Nephron progenitor cell (in vitro differentiated cells): ENCODE data around the gene CLIP1.
"Not testable (repeated sequence)": the region's sequence is repeated elsewhere in the genome, so short reads cannot be mapped to it uniquely, and the experiment has no call there.

ENCODE experiments used
- DNase-seq: peaks from one replicate; pipeline ENCODE4 v3.0.0; 2021
- H3K27ac Mint-ChIP-seq: 2 replicates; pipeline ENCODE4 v1.8.0; 2021; ENCODE audit warnings: mild to moderate bottlenecking, moderate library complexity, mixed read lengths
- H3K27me3 Mint-ChIP-seq: 2 replicates; pipeline ENCODE4 v1.8.0; 2021; ENCODE audit warnings: mild to moderate bottlenecking, low read depth, mixed read lengths; ENCODE audit not compliant: poor library complexity
- H3K36me3 Mint-ChIP-seq: 2 replicates; pipeline ENCODE4 v1.8.0; 2021; ENCODE audit warnings: low read depth, mixed read lengths
- H3K4me1 Mint-ChIP-seq: 2 replicates; pipeline ENCODE4 v1.8.0; 2021; ENCODE audit warnings: mixed read lengths
- H3K4me3 Mint-ChIP-seq: 2 replicates; pipeline ENCODE4 v1.8.0; 2021; ENCODE audit warnings: mild to moderate bottlenecking, moderate library complexity, mixed read lengths
- H3K9me3 Mint-ChIP-seq: 2 replicates; pipeline ENCODE4 v1.8.0; 2021; ENCODE audit warnings: mild to moderate bottlenecking, moderate library complexity, mixed read lengths
- TF ChIP-seq, protein P1 (sequence below): fragments of 200-600 bp; sonication (generic); IDR thresholded peaks from 2 replicates; pipeline ENCODE4 v1.5.0; 2021; ENCODE audit warnings: antibody characterized with exemption

CLIP1 gene

GRCh38 chr12:122421821-122422729 is at the start of gene CLIP1:
Gene CLIP1 (minus strand): TSS chr12:122422669. CDS start chr12:122380452, 42,217 bp downstream.
- TF ChIP-seq, protein P1, sequence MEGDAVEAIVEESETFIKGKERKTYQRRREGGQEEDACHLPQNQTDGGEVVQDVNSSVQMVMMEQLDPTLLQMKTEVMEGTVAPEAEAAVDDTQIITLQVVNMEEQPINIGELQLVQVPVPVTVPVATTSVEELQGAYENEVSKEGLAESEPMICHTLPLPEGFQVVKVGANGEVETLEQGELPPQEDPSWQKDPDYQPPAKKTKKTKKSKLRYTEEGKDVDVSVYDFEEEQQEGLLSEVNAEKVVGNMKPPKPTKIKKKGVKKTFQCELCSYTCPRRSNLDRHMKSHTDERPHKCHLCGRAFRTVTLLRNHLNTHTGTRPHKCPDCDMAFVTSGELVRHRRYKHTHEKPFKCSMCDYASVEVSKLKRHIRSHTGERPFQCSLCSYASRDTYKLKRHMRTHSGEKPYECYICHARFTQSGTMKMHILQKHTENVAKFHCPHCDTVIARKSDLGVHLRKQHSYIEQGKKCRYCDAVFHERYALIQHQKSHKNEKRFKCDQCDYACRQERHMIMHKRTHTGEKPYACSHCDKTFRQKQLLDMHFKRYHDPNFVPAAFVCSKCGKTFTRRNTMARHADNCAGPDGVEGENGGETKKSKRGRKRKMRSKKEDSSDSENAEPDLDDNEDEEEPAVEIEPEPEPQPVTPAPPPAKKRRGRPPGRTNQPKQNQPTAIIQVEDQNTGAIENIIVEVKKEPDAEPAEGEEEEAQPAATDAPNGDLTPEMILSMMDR: no peak
- no peaks in the 10 kb centered on the region for H3K27me3 Mint-ChIP-seq
- H3K27ac Mint-ChIP-seq: peak within 1 kb of the TSS; percentile 98
- no peaks in the 10 kb centered on the region for H3K9me3 Mint-ChIP-seq
- H3K4me1 Mint-ChIP-seq: peaks cover 36% of the 10 kb centered on the region
- H3K4me3 Mint-ChIP-seq: peak within 1 kb of the TSS; percentile 95
- peaks cover 6% of the 10 kb centered on the region for H3K36me3 Mint-ChIP-seq
- DNase-seq: peak; percentile 73

DNA sequence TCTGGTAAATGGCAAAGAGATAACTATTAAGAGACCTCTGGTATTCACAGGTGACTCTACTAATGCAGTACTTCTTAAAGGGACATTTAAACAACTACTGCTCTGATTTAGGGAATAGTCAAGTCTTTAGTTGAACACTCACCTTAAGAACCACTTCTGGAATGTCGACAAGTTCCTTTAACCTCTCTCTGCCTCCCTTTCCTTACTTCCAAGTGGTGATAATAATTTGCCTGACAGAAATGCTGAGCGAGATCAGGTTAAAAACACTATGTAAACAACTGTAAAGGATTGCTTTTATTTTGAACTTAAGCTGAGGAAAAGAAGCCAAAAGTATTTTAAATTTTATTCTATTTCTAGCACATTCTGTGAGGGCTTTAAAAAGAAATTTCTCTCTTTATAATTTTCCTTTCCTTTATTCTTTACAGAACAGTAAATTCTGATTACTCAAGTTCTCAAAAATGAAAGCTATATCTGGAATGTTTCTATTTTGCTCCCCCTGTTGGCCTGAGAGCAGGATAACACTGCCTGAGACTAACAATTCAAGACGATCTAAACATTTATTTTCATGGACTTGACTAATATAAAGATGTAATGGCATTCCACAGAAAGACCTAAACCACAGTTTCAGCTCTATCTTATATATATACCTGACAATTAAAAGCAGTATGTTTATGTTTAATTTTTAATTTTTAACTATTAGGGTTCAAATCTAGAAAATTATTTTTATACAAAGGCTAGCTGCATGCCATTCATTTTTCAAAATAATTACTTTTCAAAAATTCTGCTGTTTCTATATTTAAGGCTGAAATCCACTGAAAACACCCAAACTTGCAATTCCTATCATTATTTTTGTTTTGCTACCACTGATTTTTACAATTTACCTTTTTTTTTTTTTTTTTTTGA is 49.1 kb upstream of the CLIP1 start:
- DNase-seq: no peak
- TF ChIP-seq, protein P1: peak; percentile 83
- H3K4me3 Mint-ChIP-seq: no peak overlapping the region
- H3K9me3 Mint-ChIP-seq: peaks cover 3% of the 10 kb centered on the region
- H3K27me3 Mint-ChIP-seq: no peaks in the 10 kb centered on the region
- peaks cover 35% of the 10 kb centered on the region for H3K36me3 Mint-ChIP-seq
- peak overlapping the region; percentile 33 for H3K27ac Mint-ChIP-seq
- peaks cover 5% of the 10 kb centered on the region for H3K4me1 Mint-ChIP-seq

DNA sequence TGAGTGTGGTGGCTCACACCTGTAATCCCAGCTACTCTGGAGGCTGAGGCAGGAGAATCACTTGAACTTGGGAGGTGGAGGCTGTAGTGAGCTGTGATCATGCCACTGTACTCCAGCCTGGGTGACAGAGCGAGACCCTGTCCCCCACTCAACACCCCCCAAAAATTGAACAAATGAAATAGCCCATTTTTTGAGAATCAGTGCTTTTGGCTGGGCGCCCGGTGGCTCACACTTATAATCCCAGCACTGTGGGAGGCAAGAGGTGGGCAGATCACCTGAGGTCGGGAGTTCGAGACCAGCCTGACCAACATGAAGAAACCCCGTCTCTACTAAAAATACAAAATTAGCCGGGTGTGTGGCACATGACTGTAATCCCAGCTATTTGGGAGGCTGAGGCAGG is 48.1 kb upstream of the CLIP1 start:
- not testable (repeated sequence) for H3K4me1 Mint-ChIP-seq, H3K27me3 Mint-ChIP-seq, DNase-seq, H3K4me3 Mint-ChIP-seq, H3K9me3 Mint-ChIP-seq, H3K27ac Mint-ChIP-seq
- peaks cover 25% of the 10 kb centered on the region for H3K36me3 Mint-ChIP-seq

DNA sequence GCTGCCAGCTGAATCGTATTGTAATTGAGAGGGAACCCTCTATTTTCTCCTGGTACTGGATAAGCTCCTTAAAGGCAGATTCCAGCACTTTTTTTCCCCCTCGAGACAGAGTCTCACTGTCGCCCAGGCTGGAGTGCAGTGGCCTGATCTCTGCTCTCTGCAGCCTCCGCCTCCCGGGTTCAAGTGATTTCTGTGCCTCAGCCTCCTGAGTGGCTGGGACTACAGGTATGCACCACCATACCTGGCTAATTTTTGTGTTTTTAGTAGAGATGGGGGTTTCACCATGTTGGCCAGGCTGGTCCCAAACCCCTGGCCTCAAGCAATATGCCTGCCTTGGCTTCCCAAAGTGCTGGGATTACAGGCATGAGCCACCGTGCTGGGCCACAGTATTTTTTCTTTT is 47.4 kb upstream of the CLIP1 start:
- not testable (repeated sequence) for H3K4me3 Mint-ChIP-seq, DNase-seq, H3K9me3 Mint-ChIP-seq, H3K27me3 Mint-ChIP-seq, H3K4me1 Mint-ChIP-seq
- Mint-ChIP-seq H3K36me3 (peaks cover 19% of the 10 kb centered on the region), H3K27ac (peak overlapping the region; percentile 56)

DNA sequence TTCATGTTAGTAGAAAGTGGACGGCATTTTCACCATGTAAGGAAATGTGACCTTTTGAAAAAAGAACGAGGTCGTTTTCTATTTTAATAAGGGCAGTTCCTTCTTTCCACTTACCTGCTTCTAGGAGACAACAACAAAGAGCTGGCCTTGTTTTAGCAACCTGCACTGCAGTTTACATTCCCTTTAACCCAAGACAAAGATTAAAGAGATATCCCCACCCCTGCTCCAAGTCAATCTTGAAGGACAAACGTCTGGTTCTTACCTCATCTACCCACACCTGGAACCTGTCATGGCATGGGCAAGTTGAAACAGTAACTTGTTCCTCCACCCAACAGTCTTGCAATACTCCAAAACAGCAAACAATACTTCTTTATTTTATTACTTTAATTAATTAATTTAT is 45.5 kb upstream of the CLIP1 start:
- H3K4me3 Mint-ChIP-seq: no peak overlapping the region
- H3K27ac Mint-ChIP-seq: no peak overlapping the region
- H3K36me3 Mint-ChIP-seq: peaks cover 1% of the 10 kb centered on the region
- DNase-seq: no peak
- peaks cover 5% of the 10 kb centered on the region for H3K4me1 Mint-ChIP-seq
- H3K27me3 Mint-ChIP-seq: no peaks in the 10 kb centered on the region
- TF ChIP-seq, protein P1: no peak
- peaks cover 3% of the 10 kb centered on the region for H3K9me3 Mint-ChIP-seq

GRCh38 chr12:122464317-122465042 is 42.0 kb upstream of the CLIP1 start:
- H3K9me3 Mint-ChIP-seq, H3K4me1 Mint-ChIP-seq, H3K36me3 Mint-ChIP-seq, H3K4me3 Mint-ChIP-seq, H3K27me3 Mint-ChIP-seq, DNase-seq, H3K27ac Mint-ChIP-seq: not testable (repeated sequence)

DNA sequence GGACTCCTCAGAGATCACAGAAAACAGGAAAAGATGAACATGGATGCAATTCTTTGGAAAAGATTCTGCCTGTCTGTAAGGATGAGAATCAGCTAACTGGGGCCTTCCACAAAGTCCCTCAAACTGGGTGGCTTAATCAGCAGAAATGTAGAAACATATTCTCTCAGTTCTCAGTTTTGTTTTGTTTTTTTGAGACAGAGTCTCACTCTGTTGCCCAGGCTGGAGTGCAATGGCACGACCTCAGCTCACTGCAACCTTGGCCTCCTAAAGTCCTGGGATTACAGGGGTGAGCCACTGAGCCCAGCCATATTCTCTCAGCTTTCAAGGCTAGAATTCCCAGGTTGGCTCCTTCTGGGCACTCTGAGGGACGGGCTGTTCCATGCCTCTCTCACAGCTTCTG is 38.2 kb upstream of the CLIP1 start:
- Mint-ChIP-seq H3K27ac (no peak overlapping the region), H3K27me3 (peaks cover 3% of the 10 kb centered on the region), H3K4me3 (no peak overlapping the region), H3K36me3 (no peaks in the 10 kb centered on the region), H3K9me3 (no peaks in the 10 kb centered on the region), H3K4me1 (no peaks in the 10 kb centered on the region)
- TF ChIP-seq, protein P1: no peak
- no peak for DNase-seq
